ENCODE measurements around the gene SOCS6.
"Not testable (repeated sequence)": the region's sequence is repeated elsewhere in the genome, so short reads cannot be mapped to it uniquely, and the experiment has no call there.

Gene SOCS6

GRCh38 chr18:70355620-70356385 lies 67.0 kb downstream of the SOCS6 start:
- DNase-seq = no peak

GRCh38 chr18:70358105-70358406 lies 69.2 kb downstream of the SOCS6 start:
- not testable (repeated sequence) for DNase-seq

- DNase-seq = no peak
Observed at GRCh38 chr18:70359071-70359470, 70.2 kb downstream of the SOCS6 start.

- no peak for DNase-seq
Observed at GRCh38 chr18:70362258-70362657, 73.4 kb downstream of the SOCS6 start.

- DNase-seq = no peak
Observed at GRCh38 chr18:70363861-70364260, 75.0 kb downstream of the SOCS6 start.

- DNase-seq = no peak
Observed at GRCh38 chr18:70365361-70365760, 76.5 kb downstream of the SOCS6 start.

GRCh38 chr18:70366174-70366573 lies 77.3 kb downstream of the SOCS6 start:
- DNase-seq = no peak

GRCh38 chr18:70366670-70367069 lies 77.8 kb downstream of the SOCS6 start:
- no peak for DNase-seq

GRCh38 chr18:70367344-70367743 lies 78.5 kb downstream of the SOCS6 start:
- DNase-seq = not testable (repeated sequence)

- DNase-seq = no peak
Observed at GRCh38 chr18:70368903-70369302, 80.1 kb downstream of the SOCS6 start.

- DNase-seq = no peak
Observed at GRCh38 chr18:70370762-70371733, 82.2 kb downstream of the SOCS6 start.

GRCh38 chr18:70371908-70372307 lies 83.1 kb downstream of the SOCS6 start:
- DNase-seq = no peak

GRCh38 chr18:70372450-70373041 lies 83.7 kb downstream of the SOCS6 start:
- no peak for DNase-seq

- DNase-seq = no peak
Observed at GRCh38 chr18:70373042-70373519, 84.2 kb downstream of the SOCS6 start.

GRCh38 chr18:70374154-70374553 lies 85.3 kb downstream of the SOCS6 start:
- DNase-seq = no peak

- DNase-seq = no peak
Observed at GRCh38 chr18:70376137-70376913, 87.5 kb downstream of the SOCS6 start.

GRCh38 chr18:70376914-70377258 lies 88.0 kb downstream of the SOCS6 start:
- DNase-seq = no peak

GRCh38 chr18:70377317-70377799 lies 88.5 kb downstream of the SOCS6 start:
- DNase-seq = no peak

GRCh38 chr18:70377857-70378701 lies 89.2 kb downstream of the SOCS6 start:
- no peak for DNase-seq

Measured in amygdala (tissue), 56 donors.